ENCODE data around the gene TCL1B. TPM values are rescaled to one million over a fixed set of nuclear protein-coding genes. Genes with fewer than 3 reads are reported as not detected.
A peak's percentile ranks its signal among the peaks of the same experiment; 100 is the strongest.

Gene TCL1B
- total RNA-seq, 1 donor from 2014 or later = not detected

- peaks cover 25% of the 10 kb centered on the region for H3K27me3 Mint-ChIP-seq (ENCODE audit: low read depth)
- TF ChIP-seq CTCF (IDR thresholded peaks at IDR 0.05) = no peak
- no peak overlapping the region for H3K27ac Mint-ChIP-seq (ENCODE audit: unreplicated experiment)
- DNase-seq (ENCODE audit: low spot score) = no peak
- H3K36me3 Mint-ChIP-seq (ENCODE audit: low read depth) = no peaks in the 10 kb centered on the region
- no peaks in the 10 kb centered on the region for H3K9me3 Mint-ChIP-seq (ENCODE audit: low read depth)
- H3K4me1 Mint-ChIP-seq (ENCODE audit: low read depth) = no peaks in the 10 kb centered on the region
- H3K4me3 Mint-ChIP-seq (ENCODE audit: unreplicated experiment) = no peak overlapping the region
Measured at GRCh38 chr14:95707327-95707726, 21.1 kb downstream of the TCL1B start.

- no peak overlapping the region for H3K4me3 Mint-ChIP-seq (ENCODE audit: unreplicated experiment)
- no peaks in the 10 kb centered on the region for H3K9me3 Mint-ChIP-seq (ENCODE audit: low read depth)
- H3K27me3 Mint-ChIP-seq (ENCODE audit: low read depth) = peaks cover 17% of the 10 kb centered on the region
- DNase-seq (ENCODE audit: low spot score) = no peak
- TF ChIP-seq CTCF (IDR thresholded peaks at IDR 0.05) = no peak
- H3K36me3 Mint-ChIP-seq (ENCODE audit: low read depth) = no peaks in the 10 kb centered on the region
- H3K4me1 Mint-ChIP-seq (ENCODE audit: low read depth) = no peaks in the 10 kb centered on the region
- H3K27ac Mint-ChIP-seq (ENCODE audit: unreplicated experiment) = no peak overlapping the region
Measured at GRCh38 chr14:95710106-95710505, 23.9 kb downstream of the TCL1B start.

DNA sequence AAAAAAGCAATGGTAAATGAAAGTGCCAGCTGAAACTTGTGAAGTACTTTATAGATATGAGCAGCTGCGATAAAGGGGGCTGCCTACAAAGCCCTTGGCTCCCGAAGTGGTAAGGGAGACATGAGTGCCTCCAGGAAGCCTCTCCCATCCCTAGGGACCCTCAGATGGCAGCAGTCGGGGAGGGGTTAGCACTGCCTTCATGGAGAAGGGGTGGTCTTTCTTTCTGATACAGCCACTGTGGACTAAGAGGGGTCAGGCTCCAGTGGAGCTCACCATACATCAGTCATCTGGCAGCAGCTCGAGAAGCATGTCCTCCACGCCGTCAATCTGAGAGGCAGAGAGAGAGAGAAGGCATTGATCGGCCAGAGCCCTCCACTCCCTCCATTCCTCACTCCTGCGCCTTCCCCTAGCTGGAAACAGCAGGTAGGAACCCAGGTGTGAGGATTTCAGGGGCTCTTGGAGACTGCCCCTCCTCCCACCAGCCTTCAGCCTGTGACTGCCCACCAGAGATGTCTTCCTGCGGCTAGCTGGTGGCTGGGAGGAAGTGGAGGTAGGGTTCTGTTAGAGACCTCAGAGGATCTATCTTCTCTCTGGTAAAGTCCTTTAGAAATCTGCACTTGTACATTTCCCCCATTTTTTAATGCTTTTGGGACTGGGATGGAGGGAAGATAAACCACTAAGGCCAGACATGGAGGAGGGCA is 25.4 kb downstream of the TCL1B start:
- Mint-ChIP-seq H3K4me1 (ENCODE audit: low read depth) (no peaks in the 10 kb centered on the region), H3K4me3 (ENCODE audit: unreplicated experiment) (no peak overlapping the region), H3K36me3 (ENCODE audit: low read depth) (no peaks in the 10 kb centered on the region), H3K27ac (ENCODE audit: unreplicated experiment) (no peak overlapping the region), H3K9me3 (ENCODE audit: low read depth) (no peaks in the 10 kb centered on the region), H3K27me3 (ENCODE audit: low read depth) (peaks cover 13% of the 10 kb centered on the region)
- DNase-seq (ENCODE audit: low spot score) = no peak
- no peak for TF ChIP-seq CTCF (IDR thresholded peaks at IDR 0.05)

GRCh38 chr14:95712398-95712797 is 26.2 kb downstream of the TCL1B start:
- no peak for DNase-seq (ENCODE audit: low spot score)
- peaks cover 13% of the 10 kb centered on the region for H3K27me3 Mint-ChIP-seq (ENCODE audit: low read depth)
- TF ChIP-seq CTCF (IDR thresholded peaks at IDR 0.05) = no peak
- H3K27ac Mint-ChIP-seq (ENCODE audit: unreplicated experiment) = no peak overlapping the region
- no peaks in the 10 kb centered on the region for H3K9me3 Mint-ChIP-seq (ENCODE audit: low read depth)
- H3K4me1 Mint-ChIP-seq (ENCODE audit: low read depth) = no peaks in the 10 kb centered on the region
- H3K36me3 Mint-ChIP-seq (ENCODE audit: low read depth) = no peaks in the 10 kb centered on the region
- no peak overlapping the region for H3K4me3 Mint-ChIP-seq (ENCODE audit: unreplicated experiment)

GRCh38 chr14:95713596-95714371 is 27.6 kb downstream of the TCL1B start, which contains the start of gene TCL1A:
Gene TCL1A, minus strand, starts transcription at chr14:95714125. Its CDS starts 59 bp downstream, at chr14:95714066.
- DNase-seq (ENCODE audit: low spot score) = peak; percentile 85
- Mint-ChIP-seq H3K9me3 (ENCODE audit: low read depth) (no peaks in the 10 kb centered on the region), H3K4me1 (ENCODE audit: low read depth) (no peaks in the 10 kb centered on the region), H3K27ac (ENCODE audit: unreplicated experiment) (no peak within 1 kb of the TSS), H3K36me3 (ENCODE audit: low read depth) (no peaks in the 10 kb centered on the region), H3K4me3 (ENCODE audit: unreplicated experiment) (no peak within 1 kb of the TSS), H3K27me3 (ENCODE audit: low read depth) (peaks cover 17% of the 10 kb centered on the region)
- no peak for TF ChIP-seq CTCF (IDR thresholded peaks at IDR 0.05)
